GM21528 (cell line): ENCODE measurements around the gene PPIF.
A peak's percentile ranks its signal among the peaks of the same experiment; 100 is the strongest.

Experiments
- ATAC-seq: cut with Tn5 transposase; IDR thresholded peaks from one replicate; pipeline ENCODE4 v1.9.1; 2021; ENCODE audit warnings: mild to moderate bottlenecking, moderate library complexity; ENCODE audit not compliant: unreplicated experiment, low FRiP score

Gene PPIF

GRCh38 chr10:79313320-79313719 is 33.9 kb upstream of the PPIF start:
- no peak for ATAC-seq

- ATAC-seq: no peak
Measured at GRCh38 chr10:79313911-79314439, 33.3 kb upstream of the PPIF start.

GRCh38 chr10:79314761-79315601 is 32.3 kb upstream of the PPIF start:
- no peak for ATAC-seq

- no peak for ATAC-seq
Measured at GRCh38 chr10:79315602-79315920, 31.7 kb upstream of the PPIF start.

- peak; percentile 58 for ATAC-seq
Measured at GRCh38 chr10:79316671-79317431, 30.4 kb upstream of the PPIF start.

GRCh38 chr10:79318369-79318768 is 28.9 kb upstream of the PPIF start:
- no peak for ATAC-seq

- no peak for ATAC-seq
Measured at GRCh38 chr10:79319115-79319771, 28.0 kb upstream of the PPIF start.

GRCh38 chr10:79320316-79320715 is 27.0 kb upstream of the PPIF start:
- ATAC-seq: no peak

GRCh38 chr10:79320820-79321493 is 26.3 kb upstream of the PPIF start:
- no peak for ATAC-seq

GRCh38 chr10:79321494-79321882 is 25.8 kb upstream of the PPIF start:
- ATAC-seq: no peak

- ATAC-seq: no peak
Measured at GRCh38 chr10:79321951-79322350, 25.3 kb upstream of the PPIF start.

- ATAC-seq: peak; percentile 43
Measured at GRCh38 chr10:79322616-79323543, 24.4 kb upstream of the PPIF start.

GRCh38 chr10:79323602-79324001 is 23.7 kb upstream of the PPIF start:
- ATAC-seq: no peak

- no peak for ATAC-seq
Measured at GRCh38 chr10:79324032-79324695, 23.1 kb upstream of the PPIF start.

- no peak for ATAC-seq
Measured at GRCh38 chr10:79326361-79327089, 20.7 kb upstream of the PPIF start.

- ATAC-seq: no peak
Measured at GRCh38 chr10:79327090-79327457, 20.2 kb upstream of the PPIF start.

GRCh38 chr10:79328147-79328701 is 19.0 kb upstream of the PPIF start:
- no peak for ATAC-seq
